Pulmonary artery endothelial cell (primary cell): ENCODE results near the gene N4BP2L1. TPM values are rescaled to one million over a fixed set of nuclear protein-coding genes. Genes with fewer than 3 reads are reported as not detected.

Experiments
- DNase-seq: peaks from one replicate; pipeline ENCODE4 v3.0.0-alpha.2; 2011; ENCODE audit warnings: low read depth, low spot score
- total RNA-seq: library from RNA; depleted of rRNA; stranded (reverse); fragments of >200 nt; gene quantifications from 2 replicates; pipeline ENCODE4 v1.2.3, GENCODE V29; 2014

The N4BP2L1 gene
- total RNA-seq, 1 donor from 2014 or later: 1.5 TPM

GRCh38 chr13:32432856-32433255 is 4.9 kb upstream of the N4BP2L1 start:
- no peak for DNase-seq

- no peak for DNase-seq
Measured at GRCh38 chr13:32431361-32431760, 3.4 kb upstream of the N4BP2L1 start.

GRCh38 chr13:32430018-32430747 is 2.3 kb upstream of the N4BP2L1 start:
- no peak for DNase-seq

- DNase-seq: no peak
Measured at GRCh38 chr13:32429433-32429909, 1.5 kb upstream of the N4BP2L1 start.

GRCh38 chr13:32428581-32429432 is 877 bp upstream of the N4BP2L1 start:
- no peak for DNase-seq

- DNase-seq: no peak
Measured at GRCh38 chr13:32426990-32427851, 709 bp downstream of the N4BP2L1 start.

GRCh38 chr13:32426191-32426989 is 1.5 kb downstream of the N4BP2L1 start:
- no peak for DNase-seq

- no peak for DNase-seq
Measured at GRCh38 chr13:32425158-32425557, 2.8 kb downstream of the N4BP2L1 start.

- DNase-seq: no peak
Measured at GRCh38 chr13:32423592-32423991, 4.3 kb downstream of the N4BP2L1 start.

GRCh38 chr13:32419862-32420261 is 8.1 kb downstream of the N4BP2L1 start:
- no peak for DNase-seq

GRCh38 chr13:32417995-32418394 is 9.9 kb downstream of the N4BP2L1 start:
- DNase-seq: no peak

- DNase-seq: no peak
Measured at GRCh38 chr13:32415019-32415418, 12.9 kb downstream of the N4BP2L1 start.

- no peak for DNase-seq
Measured at GRCh38 chr13:32414580-32414979, 13.3 kb downstream of the N4BP2L1 start.

- DNase-seq: no peak
Measured at GRCh38 chr13:32413284-32413683, 14.6 kb downstream of the N4BP2L1 start.

- no peak for DNase-seq
Measured at GRCh38 chr13:32409561-32410421, 18.1 kb downstream of the N4BP2L1 start.

GRCh38 chr13:32409001-32409313 is 19.0 kb downstream of the N4BP2L1 start:
- no peak for DNase-seq

GRCh38 chr13:32408296-32409000 is 19.5 kb downstream of the N4BP2L1 start:
- DNase-seq: no peak

GRCh38 chr13:32407854-32408253 is 20.1 kb downstream of the N4BP2L1 start:
- DNase-seq: no peak

GRCh38 chr13:32403108-32403507 is 24.8 kb downstream of the N4BP2L1 start:
- DNase-seq: no peak
